ENCODE results near the gene GABBR2.

GABBR2 gene

DNA sequence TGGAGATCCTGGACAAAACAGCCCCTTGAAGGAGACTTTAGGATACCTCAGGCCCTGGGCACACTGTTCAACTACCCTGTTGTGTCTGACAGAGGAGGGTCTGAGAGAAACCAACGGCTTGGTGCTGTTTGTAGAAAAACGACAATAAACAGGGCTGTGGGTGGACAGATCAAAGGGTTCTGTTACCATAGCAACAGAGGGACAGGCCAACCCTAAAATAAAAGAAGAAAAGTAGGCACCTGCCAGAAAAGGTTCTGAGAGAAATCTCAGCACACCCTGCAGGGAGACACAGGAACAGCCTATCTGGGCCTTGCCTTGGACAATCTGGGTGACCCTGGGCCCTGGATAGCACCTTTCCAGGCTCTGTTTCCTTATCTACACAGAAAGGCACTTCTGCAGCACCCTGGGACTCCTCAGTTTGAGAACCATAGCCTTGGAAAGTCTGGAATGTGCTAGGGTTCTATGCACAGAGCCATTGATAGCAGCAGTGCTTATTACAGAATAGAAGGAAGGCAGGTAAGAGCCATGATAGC is 348.5 kb downstream of the GABBR2 start:
- H3K27ac ChIP-seq = no peak overlapping the region
- TF ChIP-seq CTCF (conservative IDR thresholded peaks at IDR 0.05) (no peak), ZFX (IDR thresholded peaks at IDR 0.05) (no peak)

- no peak overlapping the region for H3K27ac ChIP-seq
- TF ChIP-seq CTCF (conservative IDR thresholded peaks at IDR 0.05) (no peak), ZFX (IDR thresholded peaks at IDR 0.05) (no peak)
Observed at GRCh38 chr9:98359569-98359968, 349.2 kb downstream of the GABBR2 start.

- no peak overlapping the region for H3K27ac ChIP-seq
- TF ChIP-seq CTCF (conservative IDR thresholded peaks at IDR 0.05) (no peak), ZFX (IDR thresholded peaks at IDR 0.05) (no peak)
Observed at GRCh38 chr9:98357921-98358535, 350.7 kb downstream of the GABBR2 start.

- H3K27ac ChIP-seq = no peak overlapping the region
- no peak for TF ChIP-seq ZFX (IDR thresholded peaks at IDR 0.05)
- no peak for TF ChIP-seq CTCF (conservative IDR thresholded peaks at IDR 0.05)
Observed at GRCh38 chr9:98356953-98357690, 351.6 kb downstream of the GABBR2 start.

DNA sequence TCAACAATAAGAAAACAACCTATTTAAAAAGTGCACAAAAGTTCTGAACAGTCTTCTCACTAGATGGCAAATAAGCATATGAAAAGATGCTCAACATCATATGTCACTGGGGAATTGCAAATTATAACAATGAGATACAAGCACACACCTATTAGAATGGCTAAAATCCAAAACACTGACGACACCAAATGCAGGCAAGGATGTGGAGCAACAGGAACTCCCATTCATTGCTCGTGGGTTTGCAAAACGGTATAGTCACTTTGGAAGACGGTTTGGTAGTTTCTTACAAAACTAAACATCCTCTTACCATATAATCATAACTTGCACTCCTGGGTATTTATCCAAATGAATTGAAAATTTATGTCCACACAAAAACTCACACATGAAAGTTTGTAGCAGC is 352.4 kb downstream of the GABBR2 start:
- H3K27ac ChIP-seq = no peak overlapping the region
- TF ChIP-seq ZFX (IDR thresholded peaks at IDR 0.05) = no peak
- no peak for TF ChIP-seq CTCF (conservative IDR thresholded peaks at IDR 0.05)

DNA sequence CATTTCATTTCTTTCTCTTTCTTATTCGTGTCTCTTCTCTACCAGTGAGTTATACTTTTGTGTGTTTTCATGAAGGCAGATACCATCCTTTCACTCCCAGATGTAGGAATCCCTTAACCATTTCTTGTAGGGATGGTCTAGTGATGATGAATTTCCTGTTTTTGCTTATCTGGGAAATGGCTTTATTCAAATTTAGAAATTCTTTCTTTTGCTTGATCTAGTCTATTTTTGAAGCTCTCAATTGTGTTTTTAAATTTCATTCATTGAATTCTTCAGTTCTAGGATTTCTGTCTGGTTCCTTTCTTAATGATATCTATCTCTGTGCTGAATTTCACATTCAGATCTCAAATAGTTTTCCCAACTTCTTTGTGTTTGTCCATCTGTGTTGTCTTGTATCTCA is 357.4 kb downstream of the GABBR2 start:
- no peak for TF ChIP-seq CTCF (conservative IDR thresholded peaks at IDR 0.05)
- TF ChIP-seq ZFX (IDR thresholded peaks at IDR 0.05) = no peak
- no peak overlapping the region for H3K27ac ChIP-seq

DNA sequence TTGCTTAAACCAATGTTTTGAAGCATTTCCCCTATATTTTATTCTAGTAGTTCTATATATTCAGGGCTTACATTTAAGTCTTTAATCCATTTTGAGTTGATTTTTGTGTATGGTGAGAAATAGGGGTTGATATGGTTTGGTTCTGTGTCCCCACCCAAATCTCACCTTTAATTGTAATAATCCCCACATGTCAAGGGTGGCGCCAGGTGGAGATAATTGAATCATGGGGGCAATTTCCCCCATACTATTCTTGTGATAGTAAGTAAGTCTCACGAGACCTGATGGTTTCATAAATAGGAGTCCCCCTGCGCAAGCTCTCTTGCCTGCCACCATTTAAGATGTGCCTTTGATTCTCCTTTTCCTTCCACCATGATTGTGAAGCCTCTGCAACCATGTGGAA is 361.1 kb downstream of the GABBR2 start:
- no peak overlapping the region for H3K27ac ChIP-seq
- no peak for TF ChIP-seq ZFX (IDR thresholded peaks at IDR 0.05)
- no peak for TF ChIP-seq CTCF (conservative IDR thresholded peaks at IDR 0.05)
